Suprapubic skin (tissue), 3 donors: ENCODE measurements around the gene ZFP42.

Source experiments
- CTCF ChIP-seq, 2 donors: fragments of 200-600 bp in 1 of 2; fragments of 450-650 bp in 1 of 2; sonication (generic) in 1 of 2; IDR thresholded peaks; one replicate each; pipeline ENCODE4 v1.5.1; 2016 to 2019; ENCODE audit warnings: antibody characterized with exemption in 2 of 2, mild to moderate bottlenecking in 1 of 2, moderate library complexity in 1 of 2
- EP300 ChIP-seq: sonication (generic); formaldehyde crosslinking; IDR thresholded peaks from one replicate; pipeline ENCODE4 v1.6.1; 2017; ENCODE audit warnings: antibody characterized with exemption

GRCh38 chr4:187965726-187966125, 29.8 kb upstream of the ZFP42 start:
- TF ChIP-seq CTCF (IDR thresholded peaks at IDR 0.05): no peak
- no peak for TF ChIP-seq EP300
